SK-N-SH (cell line): ENCODE data around the gene PMEPA1. TPM values are rescaled to one million over a fixed set of nuclear protein-coding genes. Genes with fewer than 3 reads are reported as not detected.

Experiments
- CTCF ChIA-PET: fragments of 300-600, 350-600 bp; formaldehyde crosslinking; extraction: SDS; loops from one replicate; lab custom pipeline; 2021; lab: Yijun Ruan, JAX
- POLR2A ChIA-PET: fragments of 350-600 bp; sonication (Branson Sonifier 250); formaldehyde crosslinking; extraction: SDS; loops from one replicate; lab custom pipeline; 2020; ENCODE audit warnings: antibody characterized with exemption, inconsistent platforms; lab: Yijun Ruan, JAX
- DNase-seq: peaks from one replicate; pipeline ENCODE4 v3.0.0; 2012
- H2AFZ ChIP-seq: fragments of 200-600 bp; sonication (generic); 2 replicates; pipeline ENCODE4 v1.8.1; 2016; ENCODE audit warnings: antibody characterized with exemption, mild to moderate bottlenecking, low read depth
- H3F3A ChIP-seq: fragments of 200-600 bp; sonication (generic); replicated peaks from 2 replicates; pipeline ENCODE3; 2016; ENCODE audit warnings: antibody characterized with exemption, mild to moderate bottlenecking; ENCODE audit not compliant: insufficient read depth
- H3K27ac ChIP-seq, 2 experiments: fragments of 200-500 bp in 1 of 2; fragments of 200-600 bp in 1 of 2; sonication (Bioruptor generic) in 1 of 2; sonication (generic), shearing (Covaris generic) in 1 of 2; 2 replicates each; pipeline versions ENCODE4 v1.5.1 to v1.6.1; 2014 to 2016; ENCODE audit warnings: low read depth in 2 of 2, inconsistent platforms in 1 of 2, low read length in 1 of 2, mild to moderate bottlenecking in 1 of 2, mixed read lengths in 1 of 2
- H3K27me3 ChIP-seq: fragments of 200-600 bp; sonication (generic), shearing (Covaris generic); 2 replicates; pipeline ENCODE4 v1.6.1; 2016; ENCODE audit warnings: mixed run types; ENCODE audit not compliant: insufficient read depth
- H3K36me3 ChIP-seq, 2 experiments: fragments of 200-500 bp in 1 of 2; fragments of 200-600 bp in 1 of 2; sonication (Bioruptor generic) in 1 of 2; sonication (generic) in 1 of 2; replicated peaks in 1 of 2; 2 replicates each; pipeline versions ENCODE3 to v1.5.1; 2014 to 2016; ENCODE audit warnings: low read length in 1 of 2, mild to moderate bottlenecking in 1 of 2; ENCODE audit not compliant: insufficient read depth in 2 of 2, control insufficient read depth in 1 of 2
- H3K4me1 ChIP-seq, 2 experiments: fragments of 200-500 bp in 1 of 2; fragments of 200-600 bp in 1 of 2; sonication (Bioruptor generic) in 1 of 2; sonication (generic), shearing (Covaris generic) in 1 of 2; 2 replicates each; pipeline versions ENCODE4 v1.5.1 to v1.6.1; 2014 to 2016; ENCODE audit warnings: low read depth in 1 of 2, low read length in 1 of 2, mixed run types in 1 of 2; ENCODE audit not compliant: insufficient read depth in 2 of 2, control insufficient read depth in 1 of 2
- H3K4me2 ChIP-seq: fragments of 200-600 bp; sonication (generic), shearing (Covaris generic); 2 replicates; pipeline ENCODE4 v1.6.1; 2017; ENCODE audit warnings: mixed run types
- H3K4me3 ChIP-seq, 2 experiments: fragments of 200-500 bp in 1 of 2; fragments of 200-600 bp in 1 of 2; sonication (Bioruptor generic) in 1 of 2; sonication (generic), shearing (Covaris generic) in 1 of 2; 2 replicates each; pipeline versions ENCODE4 v1.5.1 to v1.8.1; 2014 to 2016; ENCODE audit warnings: low read depth in 2 of 2, inconsistent platforms in 1 of 2, low read length in 1 of 2, mild to moderate bottlenecking in 1 of 2, mixed read lengths in 1 of 2, moderate library complexity in 1 of 2
- H3K79me2 ChIP-seq: fragments of 200-600 bp; sonication (generic); 2 replicates; pipeline ENCODE4 v1.8.1; 2017; ENCODE audit warnings: mild to moderate bottlenecking; ENCODE audit not compliant: insufficient read depth
- H3K9ac ChIP-seq: fragments of 200-600 bp; sonication (generic); 2 replicates; pipeline ENCODE4 v1.6.1; 2017; ENCODE audit warnings: mixed run types
- H3K9me2 ChIP-seq: fragments of 200-600 bp; sonication (generic); 2 replicates; pipeline ENCODE4 v1.6.1; 2017; ENCODE audit warnings: mixed run types
- H3K9me3 ChIP-seq: fragments of 200-600 bp; sonication (generic); 2 replicates; pipeline ENCODE4 v1.6.1; 2017; ENCODE audit warnings: mixed run types, mild to moderate bottlenecking, moderate library complexity
- H4K20me1 ChIP-seq: fragments of 200-600 bp; sonication (generic); 2 replicates; pipeline ENCODE4 v1.6.1; 2017; ENCODE audit warnings: mild to moderate bottlenecking, mixed run types; ENCODE audit not compliant: insufficient read depth
- CHD2 ChIP-seq: fragments of 150-350 bp; IDR thresholded peaks from 2 replicates; pipeline ENCODE4 v1.6.1; 2018; ENCODE audit warnings: low read length; ENCODE audit not compliant: partially characterized antibody
- ELF1 ChIP-seq: IDR thresholded peaks from 2 replicates; pipeline ENCODE4 v1.4.0; 2012
- EP300 ChIP-seq, 2 experiments: IDR thresholded peaks; 2 replicates each; pipeline versions ENCODE4 v1.4.0 to v1.6.1; 2012; ENCODE audit warnings: borderline replicate concordance in 1 of 2, low read depth in 1 of 2, low read length in 1 of 2
- EZH2phosphoT487 ChIP-seq: fragments of 200-600 bp; sonication (generic); IDR thresholded peaks from 2 replicates; pipeline ENCODE4 v1.6.1; 2017; ENCODE audit warnings: low read depth, mixed run types, mild to moderate bottlenecking, antibody characterized with exemption, moderate library complexity, borderline replicate concordance
- FOSL2 ChIP-seq: IDR thresholded peaks from 2 replicates; pipeline ENCODE4 v1.4.0; 2012; ENCODE audit warnings: low read depth, mild to moderate bottlenecking, moderate library complexity, borderline replicate concordance
- FOXM1 ChIP-seq: IDR thresholded peaks from 2 replicates; pipeline ENCODE4 v1.4.0; 2012; ENCODE audit warnings: low read depth, mild to moderate bottlenecking
- GABPA ChIP-seq: IDR thresholded peaks from 2 replicates; pipeline ENCODE4 v1.4.0; 2012; ENCODE audit warnings: low read depth, mild to moderate bottlenecking
- GATA2 ChIP-seq: sonication (generic); formaldehyde crosslinking; IDR thresholded peaks from 2 replicates; pipeline ENCODE4 v1.5.0; 2020; ENCODE audit warnings: mild to moderate bottlenecking, missing genetic modification reagents
- IRF3 ChIP-seq: fragments of 150-350 bp; IDR thresholded peaks from 2 replicates; pipeline ENCODE4 v1.6.1; 2016; ENCODE audit warnings: mild to moderate bottlenecking, low read depth, low read length
- JUND ChIP-seq: IDR thresholded peaks from 2 replicates; pipeline ENCODE4 v1.4.0; 2012
- MXI1 ChIP-seq: IDR thresholded peaks from 2 replicates; pipeline ENCODE4 v1.6.1; 2012; ENCODE audit warnings: mild to moderate bottlenecking, low read depth, low read length, improper control_type of control experiment
- NRF1 ChIP-seq: IDR thresholded peaks from 2 replicates; pipeline ENCODE4 v1.6.1; 2012; ENCODE audit warnings: low read depth, mild to moderate bottlenecking, low read length
- PBX3 ChIP-seq: IDR thresholded peaks from 2 replicates; pipeline ENCODE4; 2012
- RAD21 ChIP-seq: IDR thresholded peaks from 2 replicates; pipeline ENCODE4 v1.6.1; 2012; ENCODE audit warnings: mild to moderate bottlenecking, low read length
- RCOR1 ChIP-seq: fragments of 150-350 bp; IDR thresholded peaks from 2 replicates; pipeline ENCODE4 v1.6.1; 2017; ENCODE audit warnings: antibody characterized with exemption, low read length
- RFX5 ChIP-seq: IDR thresholded peaks from 2 replicates; pipeline ENCODE4 v1.6.1; 2012; ENCODE audit warnings: mild to moderate bottlenecking, improper control_type of control experiment, low read length
- RXRA ChIP-seq: IDR thresholded peaks from 2 replicates; pipeline ENCODE4 v1.4.0; 2012; ENCODE audit warnings: low read depth, mild to moderate bottlenecking, borderline replicate concordance
- SMC3 ChIP-seq: IDR thresholded peaks from 2 replicates; pipeline ENCODE4 v1.6.1; 2012; ENCODE audit warnings: low read depth, low read length, improper control_type of control experiment
- TEAD4 ChIP-seq: IDR thresholded peaks from 2 replicates; pipeline ENCODE4 v1.4.0; 2012; ENCODE audit warnings: mild to moderate bottlenecking, borderline replicate concordance; ENCODE audit not compliant: insufficient read depth
- USF1 ChIP-seq: IDR thresholded peaks from 2 replicates; pipeline ENCODE4 v1.4.0; 2012; ENCODE audit warnings: low read depth, borderline replicate concordance
- YY1 ChIP-seq: IDR thresholded peaks from 2 replicates; pipeline ENCODE4 v1.4.0; 2012; ENCODE audit warnings: low read depth, mild to moderate bottlenecking
- WGBS: methylation state at CpG from one replicate; pipeline ENCODE4 v1.1.6; 2017; ENCODE audit warnings: low lambda C conversion rate; 5-methylcytosine and 5-hydroxymethylcytosine counted together
- polyA plus RNA-seq, 3 experiments: library from polyadenylated mRNA; depleted of rRNA; stranded (reverse); fragments of >200 nt; gene quantifications; 2 replicates each; pipeline ENCODE4 v1.2.3, GENCODE V29; 2012
- TF ChIP-seq, protein P1 (sequence below): fragments of 150-350 bp; IDR thresholded peaks from 2 replicates; pipeline ENCODE4 v1.6.1; 2017; ENCODE audit warnings: antibody characterized with exemption, low read length, low read depth, borderline replicate concordance
- TF ChIP-seq, protein P2 (sequence below): IDR thresholded peaks from 2 replicates; pipeline ENCODE4 v1.4.0; 2012; ENCODE audit warnings: low read depth

The PMEPA1 gene
- polyA plus RNA-seq, 1 of the 3 experiments (the other 2 are of a cell fraction): 7.1 TPM

GRCh38 chr20:57732226-57732625 lies 22.4 kb upstream of the PMEPA1 start:
- H3K4me3 ChIP-seq: no peak overlapping the region
- peaks cover 4% of the 10 kb centered on the region; the same call in 1 of the 2 replicates for H3K27me3 ChIP-seq
- H3K9me3 ChIP-seq: no peaks in the 10 kb centered on the region
- no peaks in the 10 kb centered on the region for H3K79me2 ChIP-seq
- no peak overlapping the region for H2AFZ ChIP-seq
- H3K27ac ChIP-seq: no peak overlapping the region
- no peaks in the 10 kb centered on the region for H4K20me1 ChIP-seq
- TF ChIP-seq IRF3 (no peak), YY1 (no peak), EP300 (IDR thresholded peaks at IDR 0.05; ENCODE audit: borderline replicate concordance in 1 of 2, low read depth in 1 of 2, low read length in 1 of 2) (no peak), MXI1 (no peak), USF1 (no peak), JUND (no peak), SMC3 (no peak), ELF1 (no peak), TEAD4 (no peak), NRF1 (no peak), RFX5 (no peak), RAD21 (no peak)
- TF ChIP-seq, protein P1, sequence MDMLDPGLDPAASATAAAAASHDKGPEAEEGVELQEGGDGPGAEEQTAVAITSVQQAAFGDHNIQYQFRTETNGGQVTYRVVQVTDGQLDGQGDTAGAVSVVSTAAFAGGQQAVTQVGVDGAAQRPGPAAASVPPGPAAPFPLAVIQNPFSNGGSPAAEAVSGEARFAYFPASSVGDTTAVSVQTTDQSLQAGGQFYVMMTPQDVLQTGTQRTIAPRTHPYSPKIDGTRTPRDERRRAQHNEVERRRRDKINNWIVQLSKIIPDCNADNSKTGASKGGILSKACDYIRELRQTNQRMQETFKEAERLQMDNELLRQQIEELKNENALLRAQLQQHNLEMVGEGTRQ: no peak
- 45% methylated on average over 4 of the region's 4 CpGs for WGBS
- no peaks in the 10 kb centered on the region for H3F3A ChIP-seq
- H3K36me3 ChIP-seq: no peaks in the 10 kb centered on the region
- ChIA-PET CTCF (interaction anchor here (1.7 kb wide), 1 partner anchor 307 kb away, joined by 3 read pairs; no protein-coding TSS in a partner anchor), POLR2A (no interaction called here)
- no peaks in the 10 kb centered on the region for H3K9me2 ChIP-seq
- no peak overlapping the region for H3K9ac ChIP-seq
- no peak for DNase-seq
- no peak overlapping the region for H3K4me2 ChIP-seq
- peaks cover 0 to 17% of the 10 kb centered on the region in 2 experiments; a peak in 1 of 4 replicates for H3K4me1 ChIP-seq

DNA sequence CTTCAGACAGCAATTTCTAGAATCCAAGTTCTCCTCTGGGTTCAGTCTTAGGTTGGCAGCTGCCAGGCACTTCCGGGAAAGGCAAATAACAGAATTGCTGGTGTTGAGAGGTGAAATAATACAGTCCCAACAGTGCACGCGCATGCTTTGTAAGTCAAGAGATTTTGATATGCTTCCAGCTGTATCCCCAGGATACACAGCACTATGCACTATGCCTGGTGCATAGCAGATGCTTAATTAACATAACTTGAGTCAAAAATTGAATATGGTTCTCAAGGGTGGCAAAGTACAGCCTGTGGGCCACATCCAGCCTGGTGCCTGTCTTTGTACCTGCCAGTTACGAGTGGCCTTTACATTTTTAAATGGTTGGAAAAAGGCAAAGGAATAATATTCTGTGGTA lies 18.9 kb upstream of the PMEPA1 start:
- Histone ChIP-seq H4K20me1 (no peaks in the 10 kb centered on the region), H2AFZ (no peak overlapping the region), H3K9me3 (no peaks in the 10 kb centered on the region), H3K9ac (no peak overlapping the region), H3F3A (no peaks in the 10 kb centered on the region), H3K4me2 (no peak overlapping the region), H3K79me2 (no peaks in the 10 kb centered on the region), H3K27ac (no peak overlapping the region), H3K27me3 (no peaks in the 10 kb centered on the region), H3K36me3 (no peaks in the 10 kb centered on the region), H3K9me2 (no peaks in the 10 kb centered on the region), H3K4me1 (peaks cover 0 to 8% of the 10 kb centered on the region in 2 experiments; a peak in 1 of 4 replicates), H3K4me3 (no peak overlapping the region)
- no peak for DNase-seq
- CTCF ChIA-PET: interaction anchor here (1.3 kb wide), 1 partner anchor 74 kb away, joined by 3 read pairs; no protein-coding TSS in a partner anchor
- WGBS: 88% methylated on average over 4 of the region's 4 CpGs
- POLR2A ChIA-PET: no interaction called here
- TF ChIP-seq GATA2 (CRISPR knock-in tag): no peak
- TF ChIP-seq PBX3: no peak
- no peak for TF ChIP-seq RCOR1
- no peak for TF ChIP-seq IRF3
- TF ChIP-seq NRF1: no peak
- TF ChIP-seq MXI1: no peak
- TF ChIP-seq GABPA: no peak
- TF ChIP-seq RXRA: no peak
- no peak for TF ChIP-seq ELF1
- no peak for TF ChIP-seq FOXM1
- TF ChIP-seq, protein P2, sequence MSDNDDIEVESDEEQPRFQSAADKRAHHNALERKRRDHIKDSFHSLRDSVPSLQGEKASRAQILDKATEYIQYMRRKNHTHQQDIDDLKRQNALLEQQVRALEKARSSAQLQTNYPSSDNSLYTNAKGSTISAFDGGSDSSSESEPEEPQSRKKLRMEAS: no peak
- TF ChIP-seq JUND: no peak
- TF ChIP-seq FOSL2: no peak
- TF ChIP-seq RFX5: no peak
- no peak for TF ChIP-seq EZH2phosphoT487
- no peak for TF ChIP-seq CHD2
